Vagina (tissue), 2 donors: ENCODE measurements around the gene CCDC7.

ENCODE experiments used
- POLR2A ChIP-seq, 2 donors: fragments of 450-650 bp; IDR thresholded peaks; one replicate each; pipeline ENCODE4 v1.6.1; 2017; ENCODE audit warnings: antibody characterized with exemption in 2 of 2, mild to moderate bottlenecking in 2 of 2, moderate library complexity in 2 of 2
- POLR2AphosphoS5 ChIP-seq, 2 donors: sonication (generic); formaldehyde crosslinking; IDR thresholded peaks; one replicate each; pipeline ENCODE4 v1.9.0; 2017; ENCODE audit warnings: antibody characterized with exemption in 2 of 2, mild to moderate bottlenecking in 2 of 2, low read depth in 1 of 2; ENCODE audit not compliant: insufficient read depth in 1 of 2
- TF ChIP-seq, protein P1 (sequence below), 3 experiments: fragments of 450-650 bp in 2 of 3; fragments of 200-600 bp in 1 of 3; sonication (generic) in 1 of 3; IDR thresholded peaks; one replicate each; pipeline ENCODE4 v1.5.1; 2017 to 2019; ENCODE audit warnings: antibody characterized with exemption in 3 of 3, mild to moderate bottlenecking in 2 of 3, moderate library complexity in 2 of 3

DNA sequence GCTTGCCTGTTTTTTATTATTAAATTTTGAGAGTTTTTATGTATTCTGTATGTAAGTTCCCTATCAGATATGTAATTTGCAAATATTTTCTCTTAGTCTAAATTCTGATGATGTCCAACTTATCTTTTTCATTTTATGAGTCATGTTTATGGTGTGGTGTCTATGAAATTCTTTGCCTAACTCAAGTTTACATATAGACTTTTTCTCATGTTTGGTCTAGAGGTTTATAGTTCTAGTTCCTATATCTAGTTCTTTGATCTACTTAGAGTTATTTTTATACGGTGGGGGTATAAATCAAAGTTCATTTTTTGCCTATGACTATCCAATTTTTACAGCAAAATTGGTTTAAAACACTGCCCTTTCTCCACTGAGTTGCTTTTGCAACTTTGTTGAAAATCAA, 26.3 kb upstream of the CCDC7 start:
- TF ChIP-seq POLR2AphosphoS5 (IDR thresholded peaks at IDR 0.05; ENCODE audit: insufficient read depth in 1 of 2, low read depth in 1 of 2) (no peak), POLR2A (IDR thresholded peaks at IDR 0.05) (no peak)
- TF ChIP-seq, protein P1, sequence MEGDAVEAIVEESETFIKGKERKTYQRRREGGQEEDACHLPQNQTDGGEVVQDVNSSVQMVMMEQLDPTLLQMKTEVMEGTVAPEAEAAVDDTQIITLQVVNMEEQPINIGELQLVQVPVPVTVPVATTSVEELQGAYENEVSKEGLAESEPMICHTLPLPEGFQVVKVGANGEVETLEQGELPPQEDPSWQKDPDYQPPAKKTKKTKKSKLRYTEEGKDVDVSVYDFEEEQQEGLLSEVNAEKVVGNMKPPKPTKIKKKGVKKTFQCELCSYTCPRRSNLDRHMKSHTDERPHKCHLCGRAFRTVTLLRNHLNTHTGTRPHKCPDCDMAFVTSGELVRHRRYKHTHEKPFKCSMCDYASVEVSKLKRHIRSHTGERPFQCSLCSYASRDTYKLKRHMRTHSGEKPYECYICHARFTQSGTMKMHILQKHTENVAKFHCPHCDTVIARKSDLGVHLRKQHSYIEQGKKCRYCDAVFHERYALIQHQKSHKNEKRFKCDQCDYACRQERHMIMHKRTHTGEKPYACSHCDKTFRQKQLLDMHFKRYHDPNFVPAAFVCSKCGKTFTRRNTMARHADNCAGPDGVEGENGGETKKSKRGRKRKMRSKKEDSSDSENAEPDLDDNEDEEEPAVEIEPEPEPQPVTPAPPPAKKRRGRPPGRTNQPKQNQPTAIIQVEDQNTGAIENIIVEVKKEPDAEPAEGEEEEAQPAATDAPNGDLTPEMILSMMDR (IDR thresholded peaks at IDR 0.05) = no peak
